HepG2 (cell line): ENCODE measurements around the gene NME4. TPM values are rescaled to one million over a fixed set of nuclear protein-coding genes. Genes with fewer than 3 reads are reported as not detected.

ENCODE experiments used
- FOXK2 ChIP-seq: fragments of 450-650 bp; IDR thresholded peaks from 2 replicates; pipeline ENCODE4 v1.6.1; 2016
- JARID2 ChIP-seq: sonication (generic); formaldehyde crosslinking; IDR thresholded peaks from 2 replicates; pipeline ENCODE4 v1.8.1; 2023; ENCODE audit warnings: missing genetic modification reagents, inconsistent platforms; ENCODE audit not compliant: insufficient replicate concordance
- KDM4B ChIP-seq: sonication (generic); formaldehyde crosslinking; IDR thresholded peaks from 2 replicates; pipeline ENCODE4 v1.4.0; 2020; ENCODE audit warnings: missing genetic modification reagents
- ONECUT2 ChIP-seq: sonication (generic); formaldehyde crosslinking; IDR thresholded peaks from 2 replicates; pipeline ENCODE4 v1.4.0; 2020; ENCODE audit warnings: missing genetic modification reagents
- SMARCC2 ChIP-seq: fragments of 450-650 bp; IDR thresholded peaks from 2 replicates; pipeline ENCODE4 v1.6.1; 2017; ENCODE audit warnings: antibody characterized with exemption, mild to moderate bottlenecking
- SUZ12 ChIP-seq: fragments of 150-350 bp; IDR thresholded peaks from 2 replicates; pipeline ENCODE4 v1.6.1; 2014; ENCODE audit warnings: low read depth, low read length
- WIZ ChIP-seq: sonication (generic); formaldehyde crosslinking; IDR thresholded peaks from 2 replicates; pipeline ENCODE4 v1.5.1; 2020; ENCODE audit warnings: mild to moderate bottlenecking, missing genetic modification reagents
- ZBTB21 ChIP-seq: sonication (generic); formaldehyde crosslinking; IDR thresholded peaks from 2 replicates; pipeline ENCODE4 v1.4.0; 2020; ENCODE audit warnings: missing genetic modification reagents
- ZKSCAN5 ChIP-seq: sonication (generic); formaldehyde crosslinking; IDR thresholded peaks from 2 replicates; pipeline ENCODE4 v1.5.1; 2020; ENCODE audit warnings: mild to moderate bottlenecking, missing genetic modification reagents
- ZNF253 ChIP-seq: sonication (generic); formaldehyde crosslinking; IDR thresholded peaks from 2 replicates; pipeline ENCODE4 v1.8.0; 2022; ENCODE audit warnings: mild to moderate bottlenecking, missing genetic modification reagents, borderline replicate concordance
- ZNF34 ChIP-seq: sonication (generic); formaldehyde crosslinking; IDR thresholded peaks from 2 replicates; pipeline ENCODE4 v1.4.0; 2020; ENCODE audit warnings: mild to moderate bottlenecking, missing genetic modification reagents, borderline replicate concordance
- ZNF446 ChIP-seq: sonication (generic); formaldehyde crosslinking; IDR thresholded peaks from 2 replicates; pipeline ENCODE4 v1.5.0; 2020; ENCODE audit warnings: mild to moderate bottlenecking, missing genetic modification reagents
- ZNF709 ChIP-seq: sonication (generic); formaldehyde crosslinking; IDR thresholded peaks from 2 replicates; pipeline ENCODE4 v1.5.0; 2020; ENCODE audit warnings: mild to moderate bottlenecking, missing genetic modification reagents
- polyA plus RNA-seq, 8 experiments: library from polyadenylated mRNA; depleted of rRNA in 3 of 8; stranded (reverse) in 7 of 8; unstranded in 1 of 8; fragments of >200 nt; fragmentation: Illumina TruSeq in 4 of 8; extraction: Trizol in 4 of 8; gene quantifications; 2 replicates each; pipeline versions ENCODE4 v1.2.1 to v1.2.3, GENCODE V29; 2011 to 2016; ENCODE audit warnings: low read depth in 4 of 8, missing spikeins in 1 of 8, mixed read lengths in 1 of 8; ENCODE audit not compliant: insufficient read depth in 1 of 8
- total RNA-seq, 5 experiments: library from RNA; depleted of rRNA; stranded (reverse); fragments of >200 nt; fragmentation: Illumina TruSeq; extraction: Trizol; gene quantifications; 2 replicates each; pipeline ENCODE4 v1.2.3, GENCODE V29; 2016; ENCODE audit warnings: low read depth in 1 of 5
- TF ChIP-seq, protein P1 (sequence below): sonication (generic); formaldehyde crosslinking; IDR thresholded peaks from 2 replicates; pipeline ENCODE4 v1.4.0; 2020; ENCODE audit warnings: missing genetic modification reagents
- TF ChIP-seq, protein P2 (sequence below): sonication (generic); formaldehyde crosslinking; IDR thresholded peaks from 2 replicates; pipeline ENCODE4 v1.9.0; 2021; ENCODE audit warnings: missing genetic modification reagents, borderline replicate concordance
- TF ChIP-seq, protein P3 (sequence below): sonication (generic); formaldehyde crosslinking; IDR thresholded peaks from 2 replicates; pipeline ENCODE4 v1.4.0; 2020; ENCODE audit warnings: mild to moderate bottlenecking, missing genetic modification reagents
- TF ChIP-seq, protein P4 (sequence below): sonication (generic); formaldehyde crosslinking; IDR thresholded peaks from 2 replicates; pipeline ENCODE4 v1.5.0; 2020; ENCODE audit warnings: mild to moderate bottlenecking, missing genetic modification reagents
- TF ChIP-seq, protein P5 (sequence below), 2 experiments: sonication (generic) in 1 of 2; formaldehyde crosslinking in 1 of 2; IDR thresholded peaks; 2 replicates each; pipeline versions ENCODE4 v1.5.1 to v1.6.1; 2011 to 2020; ENCODE audit warnings: borderline replicate concordance in 1 of 2, low read depth in 1 of 2, low read length in 1 of 2, mild to moderate bottlenecking in 1 of 2, missing genetic modification reagents in 1 of 2, moderate library complexity in 1 of 2

The NME4 gene
- total and polyA plus RNA-seq, 2 of the 13 experiments (the other 11 are each of a cell fraction or from before 2014, with no cell fraction given), result 121 to 263 TPM

DNA sequence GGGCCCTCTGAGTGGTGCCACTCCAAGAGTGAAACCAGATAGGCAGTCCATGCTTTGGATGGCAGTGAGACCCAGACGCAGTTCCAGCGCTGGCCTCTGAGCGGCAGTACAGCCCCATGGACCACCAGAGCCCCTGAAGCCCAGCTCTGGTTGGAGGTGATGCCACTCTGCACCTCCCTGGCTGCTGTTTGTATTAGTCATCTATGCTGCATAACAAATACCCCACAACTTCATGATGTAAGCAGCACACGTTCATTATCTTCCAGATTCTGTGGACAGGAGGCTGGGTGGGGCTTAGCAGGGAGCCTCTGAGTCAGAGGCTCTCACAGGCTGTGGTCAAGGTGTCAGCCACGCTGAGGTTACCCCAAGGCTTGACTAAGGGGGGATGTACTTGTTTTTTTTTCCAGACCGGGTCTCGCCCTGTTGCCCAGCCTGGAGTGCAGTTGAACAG lies 5.1 kb upstream of the NME4 start (continued):
- TF ChIP-seq, protein P1, sequence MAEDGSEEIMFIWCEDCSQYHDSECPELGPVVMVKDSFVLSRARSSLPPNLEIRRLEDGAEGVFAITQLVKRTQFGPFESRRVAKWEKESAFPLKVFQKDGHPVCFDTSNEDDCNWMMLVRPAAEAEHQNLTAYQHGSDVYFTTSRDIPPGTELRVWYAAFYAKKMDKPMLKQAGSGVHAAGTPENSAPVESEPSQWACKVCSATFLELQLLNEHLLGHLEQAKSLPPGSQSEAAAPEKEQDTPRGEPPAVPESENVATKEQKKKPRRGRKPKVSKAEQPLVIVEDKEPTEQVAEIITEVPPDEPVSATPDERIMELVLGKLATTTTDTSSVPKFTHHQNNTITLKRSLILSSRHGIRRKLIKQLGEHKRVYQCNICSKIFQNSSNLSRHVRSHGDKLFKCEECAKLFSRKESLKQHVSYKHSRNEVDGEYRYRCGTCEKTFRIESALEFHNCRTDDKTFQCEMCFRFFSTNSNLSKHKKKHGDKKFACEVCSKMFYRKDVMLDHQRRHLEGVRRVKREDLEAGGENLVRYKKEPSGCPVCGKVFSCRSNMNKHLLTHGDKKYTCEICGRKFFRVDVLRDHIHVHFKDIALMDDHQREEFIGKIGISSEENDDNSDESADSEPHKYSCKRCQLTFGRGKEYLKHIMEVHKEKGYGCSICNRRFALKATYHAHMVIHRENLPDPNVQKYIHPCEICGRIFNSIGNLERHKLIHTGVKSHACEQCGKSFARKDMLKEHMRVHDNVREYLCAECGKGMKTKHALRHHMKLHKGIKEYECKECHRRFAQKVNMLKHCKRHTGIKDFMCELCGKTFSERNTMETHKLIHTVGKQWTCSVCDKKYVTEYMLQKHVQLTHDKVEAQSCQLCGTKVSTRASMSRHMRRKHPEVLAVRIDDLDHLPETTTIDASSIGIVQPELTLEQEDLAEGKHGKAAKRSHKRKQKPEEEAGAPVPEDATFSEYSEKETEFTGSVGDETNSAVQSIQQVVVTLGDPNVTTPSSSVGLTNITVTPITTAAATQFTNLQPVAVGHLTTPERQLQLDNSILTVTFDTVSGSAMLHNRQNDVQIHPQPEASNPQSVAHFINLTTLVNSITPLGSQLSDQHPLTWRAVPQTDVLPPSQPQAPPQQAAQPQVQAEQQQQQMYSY (CRISPR knock-in tag), result no peak
- TF ChIP-seq KDM4B (CRISPR knock-in tag) (no peak), FOXK2 (no peak), SMARCC2 (no peak), ZNF34 (no peak), JARID2 (no peak), ZNF709 (no peak), ZNF446 (CRISPR knock-in tag) (no peak), ZKSCAN5 (CRISPR knock-in tag) (peak; percentile 99), SUZ12 (no peak), ZBTB21 (CRISPR knock-in tag) (no peak), ONECUT2 (CRISPR knock-in tag) (no peak), WIZ (CRISPR knock-in tag) (no peak), ZNF253 (CRISPR knock-in tag) (no peak)
- TF ChIP-seq, protein P2, sequence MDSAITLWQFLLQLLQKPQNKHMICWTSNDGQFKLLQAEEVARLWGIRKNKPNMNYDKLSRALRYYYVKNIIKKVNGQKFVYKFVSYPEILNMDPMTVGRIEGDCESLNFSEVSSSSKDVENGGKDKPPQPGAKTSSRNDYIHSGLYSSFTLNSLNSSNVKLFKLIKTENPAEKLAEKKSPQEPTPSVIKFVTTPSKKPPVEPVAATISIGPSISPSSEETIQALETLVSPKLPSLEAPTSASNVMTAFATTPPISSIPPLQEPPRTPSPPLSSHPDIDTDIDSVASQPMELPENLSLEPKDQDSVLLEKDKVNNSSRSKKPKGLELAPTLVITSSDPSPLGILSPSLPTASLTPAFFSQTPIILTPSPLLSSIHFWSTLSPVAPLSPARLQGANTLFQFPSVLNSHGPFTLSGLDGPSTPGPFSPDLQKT, result no peak
- TF ChIP-seq, protein P3, sequence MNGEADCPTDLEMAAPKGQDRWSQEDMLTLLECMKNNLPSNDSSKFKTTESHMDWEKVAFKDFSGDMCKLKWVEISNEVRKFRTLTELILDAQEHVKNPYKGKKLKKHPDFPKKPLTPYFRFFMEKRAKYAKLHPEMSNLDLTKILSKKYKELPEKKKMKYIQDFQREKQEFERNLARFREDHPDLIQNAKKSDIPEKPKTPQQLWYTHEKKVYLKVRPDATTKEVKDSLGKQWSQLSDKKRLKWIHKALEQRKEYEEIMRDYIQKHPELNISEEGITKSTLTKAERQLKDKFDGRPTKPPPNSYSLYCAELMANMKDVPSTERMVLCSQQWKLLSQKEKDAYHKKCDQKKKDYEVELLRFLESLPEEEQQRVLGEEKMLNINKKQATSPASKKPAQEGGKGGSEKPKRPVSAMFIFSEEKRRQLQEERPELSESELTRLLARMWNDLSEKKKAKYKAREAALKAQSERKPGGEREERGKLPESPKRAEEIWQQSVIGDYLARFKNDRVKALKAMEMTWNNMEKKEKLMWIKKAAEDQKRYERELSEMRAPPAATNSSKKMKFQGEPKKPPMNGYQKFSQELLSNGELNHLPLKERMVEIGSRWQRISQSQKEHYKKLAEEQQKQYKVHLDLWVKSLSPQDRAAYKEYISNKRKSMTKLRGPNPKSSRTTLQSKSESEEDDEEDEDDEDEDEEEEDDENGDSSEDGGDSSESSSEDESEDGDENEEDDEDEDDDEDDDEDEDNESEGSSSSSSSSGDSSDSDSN (CRISPR knock-in tag), result peak; percentile 30; the same call in 1 of the 2 replicates
- TF ChIP-seq, protein P4, sequence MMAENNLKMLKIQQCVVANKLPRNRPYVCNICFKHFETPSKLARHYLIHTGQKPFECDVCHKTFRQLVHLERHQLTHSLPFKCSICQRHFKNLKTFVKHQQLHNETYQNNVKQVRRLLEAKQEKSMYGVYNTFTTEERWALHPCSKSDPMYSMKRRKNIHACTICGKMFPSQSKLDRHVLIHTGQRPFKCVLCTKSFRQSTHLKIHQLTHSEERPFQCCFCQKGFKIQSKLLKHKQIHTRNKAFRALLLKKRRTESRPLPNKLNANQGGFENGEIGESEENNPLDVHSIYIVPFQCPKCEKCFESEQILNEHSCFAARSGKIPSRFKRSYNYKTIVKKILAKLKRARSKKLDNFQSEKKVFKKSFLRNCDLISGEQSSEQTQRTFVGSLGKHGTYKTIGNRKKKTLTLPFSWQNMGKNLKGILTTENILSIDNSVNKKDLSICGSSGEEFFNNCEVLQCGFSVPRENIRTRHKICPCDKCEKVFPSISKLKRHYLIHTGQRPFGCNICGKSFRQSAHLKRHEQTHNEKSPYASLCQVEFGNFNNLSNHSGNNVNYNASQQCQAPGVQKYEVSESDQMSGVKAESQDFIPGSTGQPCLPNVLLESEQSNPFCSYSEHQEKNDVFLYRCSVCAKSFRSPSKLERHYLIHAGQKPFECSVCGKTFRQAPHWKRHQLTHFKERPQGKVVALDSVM (CRISPR knock-in tag), result no peak
- TF ChIP-seq, protein P5, sequence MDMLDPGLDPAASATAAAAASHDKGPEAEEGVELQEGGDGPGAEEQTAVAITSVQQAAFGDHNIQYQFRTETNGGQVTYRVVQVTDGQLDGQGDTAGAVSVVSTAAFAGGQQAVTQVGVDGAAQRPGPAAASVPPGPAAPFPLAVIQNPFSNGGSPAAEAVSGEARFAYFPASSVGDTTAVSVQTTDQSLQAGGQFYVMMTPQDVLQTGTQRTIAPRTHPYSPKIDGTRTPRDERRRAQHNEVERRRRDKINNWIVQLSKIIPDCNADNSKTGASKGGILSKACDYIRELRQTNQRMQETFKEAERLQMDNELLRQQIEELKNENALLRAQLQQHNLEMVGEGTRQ (IDR thresholded peaks at IDR 0.05; ENCODE audit: low read depth, low read length), result no peak
- TF ChIP-seq, protein P5 (CRISPR knock-in tag; IDR thresholded peaks at IDR 0.05; ENCODE audit: borderline replicate concordance), result no peak
